Ectodermal cell (in vitro differentiated cells): ENCODE data around the gene ATP6V0C.
"Not testable (repeated sequence)": the region's sequence is repeated elsewhere in the genome, so short reads cannot be mapped to it uniquely, and the experiment has no call there.

Experiments used
- H3K27ac ChIP-seq: 2 replicates; pipeline ENCODE4 v1.7.0; 2013; ENCODE audit warnings: mild to moderate bottlenecking, low read depth, low read length; ENCODE audit not compliant: insufficient read depth, poor library complexity, severe bottlenecking
- H3K27me3 ChIP-seq: 2 replicates; pipeline ENCODE4 v1.7.0; 2013; ENCODE audit warnings: mild to moderate bottlenecking, low read length; ENCODE audit not compliant: insufficient read depth, control insufficient read depth, poor library complexity, severe bottlenecking
- H3K36me3 ChIP-seq: one replicate; pipeline ENCODE4 v1.7.0; 2013; ENCODE audit warnings: low read length; ENCODE audit not compliant: control insufficient read depth, insufficient read depth
- H3K4me1 ChIP-seq: one replicate; pipeline ENCODE4 v1.7.0; 2013; ENCODE audit warnings: low read length; ENCODE audit not compliant: control insufficient read depth, insufficient read depth
- H3K4me3 ChIP-seq: 2 replicates; pipeline ENCODE4 v1.7.0; 2013; ENCODE audit warnings: low read depth, low read length, control low read depth; ENCODE audit not compliant: insufficient read depth
- H3K9me3 ChIP-seq: 2 replicates; pipeline ENCODE4 v1.7.0; 2013; ENCODE audit warnings: mild to moderate bottlenecking, low read length, moderate library complexity; ENCODE audit not compliant: control insufficient read depth
- WGBS, 2 experiments: methylation state at CpG; one replicate each; pipeline ENCODE4 v1.1.7; 2013; ENCODE audit warnings: missing lambda C conversion rate in 2 of 2; 5-methylcytosine and 5-hydroxymethylcytosine counted together

The ATP6V0C gene

GRCh38 chr16:2560798-2561133 lies 47.0 kb downstream of the ATP6V0C start:
- 13% methylated on average over 2 of the region's 4 CpGs; no CpG with 5 or more reads in 1 of the 2 experiments for WGBS, 2 experiments
- not testable (repeated sequence) for H3K27ac ChIP-seq, H3K9me3 ChIP-seq, H3K36me3 ChIP-seq, H3K4me1 ChIP-seq, H3K4me3 ChIP-seq, H3K27me3 ChIP-seq

GRCh38 chr16:2567506-2567905 lies 53.8 kb downstream of the ATP6V0C start:
- not testable (repeated sequence) for H3K4me1 ChIP-seq, H3K27ac ChIP-seq
- no CpG with 5 or more reads among the region's 6 CpGs for WGBS, 2 experiments

GRCh38 chr16:2568573-2568972 lies 54.8 kb downstream of the ATP6V0C start:
- not testable (repeated sequence) for H3K36me3 ChIP-seq, H3K9me3 ChIP-seq, H3K27ac ChIP-seq, H3K27me3 ChIP-seq, H3K4me1 ChIP-seq, H3K4me3 ChIP-seq
- WGBS, 2 experiments: no CpG with 5 or more reads among the region's 11 CpGs

More at GRCh38 chr16:2567506-2567905, 53.8 kb downstream of the ATP6V0C start:
- not testable (repeated sequence) for H3K4me3 ChIP-seq, H3K9me3 ChIP-seq, H3K36me3 ChIP-seq, H3K27me3 ChIP-seq
